ENCODE measurements around the gene SND1.

The SND1 gene

DNA sequence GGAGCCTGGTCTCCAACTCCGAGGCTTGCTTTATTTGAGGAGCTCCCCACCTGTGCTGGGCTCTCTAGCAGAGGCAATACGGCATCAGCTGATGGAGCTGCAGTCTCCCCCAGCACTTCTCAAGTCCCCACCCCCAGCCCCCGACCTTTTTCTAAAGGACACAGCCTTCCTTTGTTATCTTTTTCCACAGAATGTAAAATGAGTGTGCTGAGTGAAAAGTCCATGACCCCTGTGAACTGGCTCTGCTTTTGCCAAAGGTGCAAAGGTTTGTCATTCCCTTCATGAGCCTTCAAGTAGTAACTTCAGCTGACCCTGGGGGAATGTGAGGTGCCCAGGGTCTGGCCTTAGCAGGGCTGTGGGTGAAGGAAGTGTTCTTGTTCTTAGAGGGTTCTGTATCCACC, 353.8 kb downstream of the SND1 start:
- DNase-seq, result no peak

GRCh38 chr7:128006550-128007302, 354.7 kb downstream of the SND1 start:
- no peak for DNase-seq

- no peak for DNase-seq
Observed at GRCh38 chr7:128007303-128007680, 355.3 kb downstream of the SND1 start.

- DNase-seq, result no peak
Observed at GRCh38 chr7:128008141-128008540, 356.1 kb downstream of the SND1 start.

DNA sequence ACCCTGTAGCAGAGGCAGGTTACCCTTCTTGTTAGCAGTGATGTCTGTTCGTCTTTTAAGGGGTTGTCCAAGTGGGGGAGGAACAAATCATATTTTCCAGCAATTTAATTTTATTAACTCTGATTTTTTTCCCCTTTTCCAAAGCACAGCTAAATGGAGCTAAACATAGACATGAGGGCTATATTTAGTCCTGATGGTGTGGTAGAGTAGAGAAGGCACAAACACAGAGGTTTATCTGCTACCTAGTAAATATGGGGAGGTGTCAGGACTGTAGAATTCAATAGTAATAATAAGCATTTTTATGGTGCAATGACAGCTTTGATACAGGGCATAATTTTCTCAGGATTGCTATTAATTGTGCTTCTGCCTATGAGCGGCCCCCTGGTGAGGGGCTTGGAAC, 356.8 kb downstream of the SND1 start:
- DNase-seq, result no peak

- DNase-seq, result peak; percentile 30
Observed at GRCh38 chr7:128010391-128011127, 358.6 kb downstream of the SND1 start.

GRCh38 chr7:128011131-128011661, 359.2 kb downstream of the SND1 start:
- DNase-seq, result no peak

DNA sequence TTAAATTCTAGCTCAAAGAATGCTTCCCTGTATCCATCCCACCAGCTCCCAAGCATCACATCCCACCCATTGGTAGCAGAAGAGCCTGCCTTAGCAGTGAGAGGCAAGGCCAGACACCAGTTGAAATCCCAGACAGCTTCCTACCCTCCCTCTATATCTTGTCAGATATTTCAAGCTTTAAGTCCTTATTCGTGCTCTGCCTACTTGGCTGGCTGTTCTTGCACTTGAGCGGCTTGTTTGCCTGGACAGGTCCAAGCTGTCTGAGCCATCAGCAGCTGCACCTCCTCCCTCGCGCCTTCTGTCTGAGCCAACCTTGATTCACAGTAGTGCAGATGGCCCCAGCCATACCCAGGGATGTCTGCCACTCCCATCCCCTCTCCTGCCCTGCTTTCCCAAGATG, 362.8 kb downstream of the SND1 start:
- DNase-seq, result peak; percentile 65

DNA sequence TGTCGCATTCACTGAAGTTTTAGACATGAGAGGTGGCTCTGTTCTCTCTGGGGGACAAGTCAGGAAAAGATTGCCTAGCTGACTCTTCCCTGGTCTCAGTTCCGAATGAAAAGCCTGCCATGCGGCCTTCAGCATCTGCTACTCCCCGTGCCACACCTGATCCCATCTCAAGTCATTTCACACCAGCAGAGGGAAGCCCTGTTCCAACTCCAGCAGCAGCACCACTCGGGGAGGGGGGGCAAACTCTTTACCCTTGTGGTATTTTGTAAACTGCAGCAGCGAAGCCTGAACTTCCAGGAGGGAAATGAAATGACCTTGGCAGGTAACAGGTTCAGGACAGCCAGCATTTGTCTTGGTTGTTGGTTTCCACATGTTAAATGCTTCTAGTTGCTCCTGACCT, 365.5 kb downstream of the SND1 start:
- no peak for DNase-seq

GRCh38 chr7:128017862-128018845, 366.2 kb downstream of the SND1 start:
- DNase-seq, result no peak

DNA sequence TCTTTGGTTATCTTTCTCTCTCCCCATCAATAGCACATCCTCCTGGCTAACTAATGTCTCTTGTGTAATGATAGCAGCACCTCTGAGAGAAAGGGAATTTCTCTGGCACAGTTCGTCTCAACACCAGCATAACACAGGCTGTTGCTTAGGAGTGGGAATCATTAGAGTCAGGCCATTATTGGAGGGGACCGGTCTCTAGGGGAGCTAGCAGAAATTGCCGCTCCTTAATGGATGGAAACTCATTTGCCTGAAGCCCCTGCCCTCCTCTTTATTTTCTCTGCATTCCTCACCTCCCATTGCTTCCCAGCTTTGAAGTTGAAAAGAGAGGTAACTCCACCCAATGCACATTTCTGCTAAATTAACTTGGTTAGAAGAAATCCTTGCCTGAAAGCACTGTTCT, 367.3 kb downstream of the SND1 start:
- no peak for DNase-seq

- peak; percentile 56 for DNase-seq
Observed at GRCh38 chr7:128020159-128020558, 368.2 kb downstream of the SND1 start.

DNA sequence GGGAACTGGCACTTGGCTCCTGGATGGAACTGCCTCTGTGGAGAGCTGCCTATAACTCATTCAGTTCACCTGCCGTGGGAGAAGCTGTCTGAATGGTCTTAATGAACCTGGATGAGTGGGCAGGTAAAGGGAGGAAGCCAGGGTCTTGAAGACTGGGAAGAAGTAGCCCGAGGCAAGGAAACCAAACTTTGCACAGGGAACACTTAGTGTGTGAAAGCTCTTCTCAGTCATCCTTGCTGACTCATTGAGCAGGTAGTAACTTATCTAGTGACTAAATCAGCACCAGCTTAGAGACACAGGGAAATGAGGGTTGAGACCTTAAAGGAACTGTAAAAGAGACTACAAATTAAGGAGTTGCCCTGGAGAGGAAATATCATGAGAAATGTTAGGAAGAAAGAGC, 369.4 kb downstream of the SND1 start:
- peak; percentile 29 for DNase-seq

- DNase-seq, result peak; percentile 25
Observed at GRCh38 chr7:128022631-128023532, 370.9 kb downstream of the SND1 start.

DNA sequence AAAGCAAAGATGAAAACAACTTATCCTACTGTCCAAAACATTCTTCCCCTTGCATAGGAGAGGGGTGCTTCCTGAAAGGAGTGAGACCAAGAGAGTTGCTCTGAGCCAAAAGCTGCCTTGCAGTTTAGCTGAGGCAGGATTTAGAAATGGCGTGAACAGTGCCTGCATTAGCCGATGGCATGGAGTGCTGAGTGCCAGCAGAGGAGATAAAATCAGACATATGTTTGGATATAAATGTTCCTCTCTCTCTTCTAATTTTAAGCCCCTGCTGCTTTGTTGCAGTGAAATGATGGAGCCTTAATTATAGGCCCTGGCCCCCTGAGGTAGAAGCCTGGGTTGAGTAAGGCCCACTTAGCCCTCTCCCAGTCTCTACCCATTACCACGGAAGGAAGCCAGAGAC, 372.2 kb downstream of the SND1 start:
- DNase-seq, result no peak

DNA sequence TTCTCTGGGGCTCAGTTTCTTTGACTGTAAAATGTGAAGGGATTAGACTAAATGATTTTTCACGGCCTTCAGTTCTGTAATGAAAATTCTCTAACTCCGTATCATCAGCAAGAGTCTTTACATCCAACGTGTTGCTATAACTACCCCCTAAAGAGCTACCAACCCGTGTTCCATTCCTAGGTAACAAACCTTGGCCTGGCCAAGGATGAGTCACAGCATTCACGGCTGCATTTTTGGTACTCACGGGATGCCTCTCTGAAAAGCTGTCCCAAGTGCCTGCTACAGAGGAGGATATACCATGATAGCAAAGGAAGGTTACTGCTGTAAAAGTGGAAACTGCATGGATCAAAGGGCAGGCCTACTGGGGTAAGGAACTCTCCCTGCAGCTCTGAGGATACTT, 373.4 kb downstream of the SND1 start:
- no peak for DNase-seq

- no peak for DNase-seq
Observed at GRCh38 chr7:128025819-128026218, 373.8 kb downstream of the SND1 start.

- no peak for DNase-seq
Observed at GRCh38 chr7:128026551-128026950, 374.6 kb downstream of the SND1 start.

DNA sequence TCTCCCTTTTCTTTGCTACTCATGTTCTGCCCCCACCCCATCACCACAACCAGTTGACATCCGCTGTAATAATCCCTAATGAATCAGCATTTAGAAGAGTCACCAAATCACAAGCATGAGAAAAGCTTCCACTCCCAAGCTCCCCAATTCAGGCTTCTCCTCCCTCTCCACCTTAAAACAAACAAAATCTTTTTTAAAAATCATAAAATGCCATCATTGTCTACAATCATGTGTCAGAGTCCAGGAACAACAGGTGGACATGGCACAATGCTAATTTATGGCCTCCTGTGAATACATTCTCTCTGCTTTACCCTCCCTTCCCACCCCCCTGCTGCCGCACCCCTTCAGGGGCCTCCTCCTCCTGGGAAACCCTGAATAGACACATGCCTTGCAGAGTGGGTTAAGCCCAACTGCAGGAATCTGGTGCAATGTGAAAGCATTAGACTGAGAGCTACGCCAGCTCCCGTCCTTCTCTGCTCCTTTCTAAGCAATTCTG, 375.5 kb downstream of the SND1 start:
- peak; percentile 47 for DNase-seq

GRCh38 chr7:128029405-128029995, 377.5 kb downstream of the SND1 start:
- no peak for DNase-seq

GRCh38 chr7:128030263-128030653, 378.3 kb downstream of the SND1 start:
- DNase-seq, result no peak

Measured in NCI-H82 (cell line).